Measurements from ENCODE around the gene PFN3.

DNA sequence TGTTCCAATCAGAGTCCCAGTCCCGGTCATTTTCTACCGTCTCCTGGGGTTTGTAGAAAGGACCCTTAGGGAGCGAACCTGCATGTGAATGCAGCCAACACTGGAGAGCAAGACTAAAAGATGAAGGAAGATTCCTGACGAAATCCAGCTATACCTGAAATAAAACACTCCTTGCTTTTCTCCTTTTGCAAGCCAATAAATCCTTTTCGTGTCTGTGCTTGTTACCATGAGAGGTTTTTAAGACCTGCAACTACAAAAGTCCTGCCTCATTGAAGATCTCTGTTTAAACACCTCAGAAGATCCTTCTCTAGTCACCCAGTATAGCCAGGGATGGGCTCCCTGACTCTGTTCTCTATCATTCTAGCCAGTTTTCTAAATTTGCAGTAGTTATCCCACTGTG is 26.2 kb downstream of the PFN3 start:
- TF ChIP-seq, protein P1, sequence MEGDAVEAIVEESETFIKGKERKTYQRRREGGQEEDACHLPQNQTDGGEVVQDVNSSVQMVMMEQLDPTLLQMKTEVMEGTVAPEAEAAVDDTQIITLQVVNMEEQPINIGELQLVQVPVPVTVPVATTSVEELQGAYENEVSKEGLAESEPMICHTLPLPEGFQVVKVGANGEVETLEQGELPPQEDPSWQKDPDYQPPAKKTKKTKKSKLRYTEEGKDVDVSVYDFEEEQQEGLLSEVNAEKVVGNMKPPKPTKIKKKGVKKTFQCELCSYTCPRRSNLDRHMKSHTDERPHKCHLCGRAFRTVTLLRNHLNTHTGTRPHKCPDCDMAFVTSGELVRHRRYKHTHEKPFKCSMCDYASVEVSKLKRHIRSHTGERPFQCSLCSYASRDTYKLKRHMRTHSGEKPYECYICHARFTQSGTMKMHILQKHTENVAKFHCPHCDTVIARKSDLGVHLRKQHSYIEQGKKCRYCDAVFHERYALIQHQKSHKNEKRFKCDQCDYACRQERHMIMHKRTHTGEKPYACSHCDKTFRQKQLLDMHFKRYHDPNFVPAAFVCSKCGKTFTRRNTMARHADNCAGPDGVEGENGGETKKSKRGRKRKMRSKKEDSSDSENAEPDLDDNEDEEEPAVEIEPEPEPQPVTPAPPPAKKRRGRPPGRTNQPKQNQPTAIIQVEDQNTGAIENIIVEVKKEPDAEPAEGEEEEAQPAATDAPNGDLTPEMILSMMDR (IDR thresholded peaks at IDR 0.05): no peak
- TF ChIP-seq POLR2A (IDR thresholded peaks at IDR 0.05): no peak

Data from adrenal gland (tissue), 5 donors.